Effector memory CD8-positive, alpha-beta T cell (primary cell): ENCODE measurements around the gene LRP2BP.
"Not testable (repeated sequence)": the region's sequence is repeated elsewhere in the genome, so short reads cannot be mapped to it uniquely, and the experiment has no call there.

Experiments used
- ATAC-seq: fragments of 150-1000 bp; cut with Tn5 transposase; replicated peaks from 2 replicates; pipeline ENCODE4 v1.10.0; 2021; ENCODE audit warnings: mild to moderate bottlenecking, moderate library complexity
- DNase-seq, 3 experiments: peaks; one replicate each; pipeline ENCODE4 v3.0.0; 2021
- H3K27ac Mint-ChIP-seq, 2 donors: one replicate each; pipeline ENCODE4 v1.8.0; 2022; ENCODE audit warnings: mild to moderate bottlenecking in 2 of 2, mixed read lengths in 2 of 2, moderate library complexity in 2 of 2
- H3K27me3 Mint-ChIP-seq, 2 donors: one replicate each; pipeline ENCODE4 v1.8.0; 2022; ENCODE audit warnings: mixed read lengths in 2 of 2
- H3K36me3 Mint-ChIP-seq: one replicate; pipeline ENCODE4 v1.8.0; 2022; ENCODE audit warnings: mild to moderate bottlenecking, moderate library complexity, mixed read lengths; ENCODE audit not compliant: insufficient read depth
- H3K4me1 Mint-ChIP-seq, 2 donors: one replicate each; pipeline ENCODE4 v1.8.0; 2022; ENCODE audit warnings: low read depth in 2 of 2, mixed read lengths in 2 of 2
- H3K4me3 Mint-ChIP-seq, 2 donors: one replicate each; pipeline ENCODE4 v1.8.0; 2022; ENCODE audit warnings: mild to moderate bottlenecking in 2 of 2, mixed read lengths in 2 of 2, moderate library complexity in 2 of 2
- H3K9me3 Mint-ChIP-seq, 2 donors: one replicate each; pipeline ENCODE4 v1.8.0; 2022; ENCODE audit warnings: mixed read lengths in 2 of 2

The LRP2BP gene

DNA sequence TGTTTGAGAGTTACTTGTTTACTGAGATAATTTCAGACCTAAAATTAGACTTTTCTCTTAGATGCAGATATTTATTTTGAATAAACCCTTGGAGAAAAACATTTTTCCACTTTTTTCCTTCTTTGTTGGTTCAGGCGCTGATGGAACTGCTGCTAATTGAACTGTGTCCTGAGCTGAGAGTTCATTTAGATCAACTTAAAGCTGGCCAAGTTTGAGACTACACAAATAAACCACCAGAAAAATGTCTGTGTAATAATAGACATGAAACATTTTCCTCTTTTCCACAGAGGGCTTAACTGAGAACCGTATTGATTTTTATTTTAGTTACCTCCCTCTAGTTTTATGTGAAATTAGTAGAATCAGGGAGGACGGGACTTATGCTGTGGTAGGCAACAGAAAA lies 32.5 kb downstream of the LRP2BP start:
- H3K27ac Mint-ChIP-seq: no peak overlapping the region
- H3K27me3 Mint-ChIP-seq: no peaks in the 10 kb centered on the region
- H3K4me1 Mint-ChIP-seq: no peaks in the 10 kb centered on the region
- no peak overlapping the region for H3K4me3 Mint-ChIP-seq
- DNase-seq (no peak), ATAC-seq (no peak)
- no peaks in the 10 kb centered on the region for H3K9me3 Mint-ChIP-seq
- H3K36me3 Mint-ChIP-seq: peaks cover 12% of the 10 kb centered on the region

DNA sequence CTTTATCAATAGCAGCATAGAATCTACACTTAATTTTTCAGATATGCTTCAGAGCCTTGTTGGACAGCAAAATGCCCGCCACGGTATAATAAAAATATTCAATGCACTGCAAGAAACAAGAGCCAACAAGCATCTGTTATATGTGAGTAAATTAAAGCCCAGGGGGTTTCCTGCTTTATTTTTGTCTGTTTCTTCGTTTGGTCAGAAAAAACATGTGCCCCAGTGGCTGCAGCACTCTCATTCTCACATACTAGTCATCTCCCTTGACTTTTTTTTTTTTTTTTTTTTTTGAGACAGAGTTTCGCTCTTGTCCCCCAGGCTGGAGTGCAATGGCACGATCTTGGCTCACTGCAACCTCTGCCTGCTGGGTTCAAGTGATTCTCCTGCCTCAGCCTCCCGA lies 33.2 kb downstream of the LRP2BP start:
- H3K9me3 Mint-ChIP-seq, ATAC-seq, H3K4me1 Mint-ChIP-seq, H3K27ac Mint-ChIP-seq, DNase-seq, H3K4me3 Mint-ChIP-seq, H3K27me3 Mint-ChIP-seq: not testable (repeated sequence)
- H3K36me3 Mint-ChIP-seq: peaks cover 12% of the 10 kb centered on the region

DNA sequence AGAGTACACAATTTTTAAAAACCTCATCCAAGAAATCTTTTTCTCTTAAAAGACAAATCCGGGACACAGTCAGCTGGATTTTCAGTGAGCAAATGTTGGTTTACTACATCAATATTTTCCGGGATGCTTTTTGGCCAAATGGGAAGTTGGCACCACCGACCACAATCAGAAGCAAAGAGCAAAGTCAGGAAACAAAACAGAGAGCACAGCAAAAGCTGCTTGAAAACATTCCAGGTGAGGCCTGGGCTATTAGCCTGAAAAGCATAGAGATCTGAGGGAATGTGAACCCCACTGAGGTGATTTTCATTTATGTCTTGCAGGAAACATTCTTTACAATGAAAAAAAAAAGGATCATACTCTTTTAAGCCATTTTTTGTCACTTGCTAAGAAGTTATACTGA lies 33.9 kb downstream of the LRP2BP start:
- Mint-ChIP-seq H3K36me3 (peaks cover 12% of the 10 kb centered on the region), H3K27ac (no peak overlapping the region), H3K9me3 (no peaks in the 10 kb centered on the region), H3K27me3 (no peaks in the 10 kb centered on the region), H3K4me3 (no peak overlapping the region), H3K4me1 (no peaks in the 10 kb centered on the region)
- DNase-seq (no peak), ATAC-seq (no peak)

DNA sequence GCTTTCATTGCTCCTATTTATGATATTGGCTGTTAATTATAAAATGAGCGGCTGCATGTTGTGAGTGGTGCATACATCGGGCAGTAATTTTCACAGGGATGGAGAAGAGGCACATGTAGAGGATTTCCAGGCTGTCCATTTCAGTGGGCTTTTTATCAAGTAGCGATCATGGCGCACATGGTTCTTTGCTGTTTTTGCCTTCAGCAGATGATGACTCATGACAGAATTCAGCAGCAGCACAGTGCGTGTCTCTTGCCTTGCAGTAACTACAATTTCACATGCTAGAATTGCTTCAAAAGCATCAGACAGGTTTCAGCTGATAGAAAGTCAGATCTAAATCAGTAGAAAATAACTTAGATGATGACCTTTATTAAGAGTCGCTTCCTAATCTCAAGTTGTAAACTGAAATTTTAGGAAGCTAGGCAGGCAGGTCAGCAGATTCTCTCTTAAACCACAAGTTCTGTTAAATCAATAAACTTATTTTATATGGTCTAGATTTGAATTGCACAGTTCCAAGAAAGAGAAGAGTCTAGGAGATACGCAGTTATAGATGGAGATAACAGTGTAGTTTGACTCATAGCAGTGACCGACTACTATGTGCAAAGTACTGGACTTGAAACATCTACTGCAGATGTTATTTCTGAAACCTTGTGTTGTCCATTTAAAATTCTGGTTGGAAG lies 35.8 kb downstream of the LRP2BP start:
- DNase-seq: no peak
- Mint-ChIP-seq H3K36me3 (peaks cover 12% of the 10 kb centered on the region), H3K27ac (no peak overlapping the region), H3K4me1 (no peaks in the 10 kb centered on the region), H3K27me3 (no peaks in the 10 kb centered on the region), H3K9me3 (no peaks in the 10 kb centered on the region), H3K4me3 (no peak overlapping the region)
- ATAC-seq: no peak

DNA sequence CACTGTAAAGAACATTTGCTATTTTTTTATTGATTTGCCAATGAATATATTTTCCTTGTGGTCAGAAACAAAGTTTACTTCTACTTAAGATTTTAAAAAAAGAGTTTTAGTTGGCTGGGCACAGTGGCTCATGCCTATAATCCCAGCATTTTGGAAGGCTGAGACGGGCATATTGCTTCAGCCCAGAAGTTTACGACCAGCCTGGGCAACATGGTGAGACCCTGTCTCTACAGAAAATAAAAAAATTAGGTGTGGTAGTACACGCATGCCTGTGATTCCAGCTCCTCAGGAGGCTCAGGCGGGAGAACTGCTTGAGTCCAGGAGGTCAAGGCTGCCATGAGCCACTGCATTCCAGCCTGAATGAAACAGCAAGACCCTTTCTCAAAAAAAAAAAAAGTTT lies 36.8 kb downstream of the LRP2BP start:
- no peaks in the 10 kb centered on the region for H3K27me3 Mint-ChIP-seq
- no peak overlapping the region for H3K4me3 Mint-ChIP-seq
- H3K36me3 Mint-ChIP-seq: peaks cover 13% of the 10 kb centered on the region
- no peaks in the 10 kb centered on the region for H3K4me1 Mint-ChIP-seq
- no peaks in the 10 kb centered on the region for H3K9me3 Mint-ChIP-seq
- DNase-seq (no peak), ATAC-seq (no peak)
- no peak overlapping the region for H3K27ac Mint-ChIP-seq

DNA sequence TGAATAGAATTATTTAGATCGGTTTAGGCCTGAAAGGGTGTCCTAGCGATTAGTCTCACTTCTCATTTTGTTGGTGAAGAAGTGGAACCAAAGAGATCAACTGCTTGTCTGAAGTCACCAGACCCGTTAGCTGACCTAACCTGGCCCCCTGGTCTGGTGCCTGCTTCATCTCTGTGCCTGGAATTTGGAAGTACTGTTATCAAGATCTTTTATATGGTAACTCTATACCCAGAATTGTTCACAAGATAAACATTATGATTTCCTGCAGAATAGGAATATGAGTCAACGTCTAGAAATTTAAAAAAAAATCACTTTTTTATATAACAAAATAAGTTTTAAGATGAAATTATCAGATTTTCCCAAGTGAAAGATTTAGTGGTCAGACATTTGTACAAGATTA lies 37.2 kb downstream of the LRP2BP start:
- H3K9me3 Mint-ChIP-seq: no peaks in the 10 kb centered on the region
- no peak for ATAC-seq
- H3K27ac Mint-ChIP-seq: no peak overlapping the region
- H3K27me3 Mint-ChIP-seq: no peaks in the 10 kb centered on the region
- H3K4me1 Mint-ChIP-seq: no peaks in the 10 kb centered on the region
- no peak overlapping the region for H3K4me3 Mint-ChIP-seq
- no peak for DNase-seq
- H3K36me3 Mint-ChIP-seq: peaks cover 17% of the 10 kb centered on the region

DNA sequence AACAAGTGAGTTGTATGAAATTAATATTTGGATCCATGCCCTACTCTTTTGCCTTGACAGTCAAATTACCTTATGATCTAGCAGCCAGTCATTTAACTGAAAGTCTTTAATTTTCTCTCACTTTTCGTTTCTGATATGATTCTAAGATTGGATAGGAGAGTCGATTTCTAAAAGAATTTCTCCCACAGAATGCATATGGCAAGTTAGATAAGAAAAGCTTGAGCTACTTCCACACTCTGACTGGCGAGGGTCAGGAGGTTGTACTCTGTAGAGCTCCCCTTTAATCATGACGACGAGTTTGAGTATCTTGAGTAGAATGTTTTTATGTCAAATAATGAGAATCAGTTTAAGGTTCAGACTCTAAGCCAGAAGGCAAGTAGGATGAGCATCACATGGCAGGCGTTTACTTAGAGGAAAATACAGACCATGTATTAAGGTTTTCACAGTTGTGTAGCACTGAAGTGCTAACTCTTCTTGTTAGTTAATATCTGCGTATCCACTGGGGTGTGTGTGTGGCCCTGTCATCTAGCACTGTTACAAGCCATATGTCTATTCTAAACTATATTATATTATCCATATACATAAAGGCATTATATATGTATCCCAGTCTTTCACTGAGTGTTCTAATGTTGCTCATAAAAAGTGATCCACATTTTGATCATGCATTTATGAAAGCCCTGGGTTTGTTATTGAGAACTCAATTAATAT lies 37.8 kb downstream of the LRP2BP start:
- H3K4me3 Mint-ChIP-seq: no peak overlapping the region
- H3K27ac Mint-ChIP-seq: no peak overlapping the region
- no peaks in the 10 kb centered on the region for H3K4me1 Mint-ChIP-seq
- DNase-seq (no peak), ATAC-seq (no peak)
- no peaks in the 10 kb centered on the region for H3K9me3 Mint-ChIP-seq
- H3K27me3 Mint-ChIP-seq: no peaks in the 10 kb centered on the region
- H3K36me3 Mint-ChIP-seq: peaks cover 16% of the 10 kb centered on the region

DNA sequence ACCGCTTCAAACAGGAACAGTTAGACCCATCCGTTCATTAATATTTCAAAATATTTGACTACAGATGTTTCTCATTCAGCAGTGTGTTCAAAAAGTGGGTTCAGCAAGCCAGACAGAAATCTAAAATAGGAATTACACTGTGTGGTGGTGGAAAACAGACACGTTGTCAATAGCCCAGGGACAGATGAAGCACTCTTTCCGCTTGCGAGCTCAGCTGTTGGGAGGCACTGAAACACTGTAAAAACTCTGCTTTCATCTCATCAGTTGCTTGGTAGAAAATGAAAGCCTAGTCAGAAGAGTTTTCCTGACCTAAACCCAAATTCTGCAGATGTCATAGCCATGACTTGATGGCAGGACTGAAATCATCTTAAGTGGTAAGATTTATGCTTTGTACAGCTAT lies 38.5 kb downstream of the LRP2BP start:
- DNase-seq (no peak), ATAC-seq (no peak)
- H3K4me3 Mint-ChIP-seq: no peak overlapping the region
- H3K4me1 Mint-ChIP-seq: no peaks in the 10 kb centered on the region
- no peaks in the 10 kb centered on the region for H3K9me3 Mint-ChIP-seq
- H3K36me3 Mint-ChIP-seq: peaks cover 13% of the 10 kb centered on the region
- H3K27ac Mint-ChIP-seq: no peak overlapping the region
- no peaks in the 10 kb centered on the region for H3K27me3 Mint-ChIP-seq

DNA sequence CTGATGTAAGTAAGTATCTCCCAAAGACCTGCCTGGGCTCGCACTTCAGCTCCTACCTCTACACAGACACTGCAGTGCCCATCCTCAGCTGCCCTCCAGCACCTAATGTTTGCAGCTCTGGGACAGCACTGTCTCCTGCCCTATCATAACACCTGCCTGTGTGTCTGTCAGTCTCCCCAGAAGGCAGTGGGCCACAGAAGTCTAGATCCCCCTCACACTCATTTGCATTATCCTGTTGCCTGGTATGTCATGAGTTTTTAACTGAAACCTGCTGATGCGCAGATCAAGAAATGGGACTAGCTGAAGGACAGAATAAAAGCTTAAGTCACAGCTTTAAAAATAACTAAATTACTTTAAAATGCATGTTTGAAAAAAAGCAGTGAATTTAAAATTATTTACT lies 43.0 kb downstream of the LRP2BP start:
- Mint-ChIP-seq H3K36me3 (peaks cover 12% of the 10 kb centered on the region), H3K27ac (peak overlapping the region in 1 of 2 donors; percentile 13), H3K27me3 (no peaks in the 10 kb centered on the region), H3K9me3 (no peaks in the 10 kb centered on the region), H3K4me3 (no peak overlapping the region), H3K4me1 (peaks cover 0 to 2% of the 10 kb centered on the region in 2 donors)
- no peak for DNase-seq
- no peak for ATAC-seq

DNA sequence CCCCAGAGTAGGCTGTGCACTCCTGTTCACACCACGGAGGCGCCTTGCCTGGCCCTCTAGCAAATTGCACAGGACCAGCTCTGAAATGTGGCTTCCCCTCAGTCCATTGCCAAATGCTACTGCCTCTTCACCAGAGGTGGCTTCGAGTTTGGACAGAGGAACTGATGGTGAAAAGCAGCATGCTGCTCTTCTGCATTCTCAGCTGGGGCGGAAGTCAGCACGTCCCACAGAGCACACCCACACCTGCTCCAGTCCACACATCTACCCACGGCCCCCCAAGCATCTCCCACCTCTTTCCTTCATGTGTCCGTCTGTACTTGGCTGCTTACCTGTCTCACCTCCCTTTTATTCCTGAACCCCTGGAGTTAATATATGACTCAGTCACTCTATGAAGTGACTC lies 43.5 kb downstream of the LRP2BP start:
- ATAC-seq (no peak), DNase-seq (no peak)
- Mint-ChIP-seq H3K4me1 (peaks cover 0 to 2% of the 10 kb centered on the region in 2 donors), H3K27me3 (no peaks in the 10 kb centered on the region), H3K27ac (no peak overlapping the region), H3K4me3 (no peak overlapping the region), H3K36me3 (peaks cover 15% of the 10 kb centered on the region), H3K9me3 (no peaks in the 10 kb centered on the region)

DNA sequence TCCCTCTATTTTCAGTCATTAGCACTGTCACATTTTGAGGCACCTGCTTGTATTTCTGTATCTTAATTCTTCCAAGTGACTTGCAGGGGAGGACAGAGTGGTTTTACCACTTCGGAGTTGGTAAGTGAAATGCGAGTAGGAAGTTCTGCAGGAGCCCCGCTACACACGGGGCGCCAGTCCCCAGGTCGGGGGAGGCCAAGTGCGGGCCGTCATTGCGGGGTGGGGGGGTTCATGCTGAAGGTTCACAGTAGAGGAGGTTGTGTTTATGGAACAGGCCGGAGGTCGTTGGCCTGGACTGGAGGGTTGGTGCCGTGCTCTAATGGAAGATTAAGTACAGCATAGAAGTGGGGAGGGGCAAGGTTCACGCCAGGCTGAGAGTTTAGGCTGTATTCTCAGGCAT lies 44.0 kb downstream of the LRP2BP start:
- peaks cover 0 to 2% of the 10 kb centered on the region in 2 donors for H3K4me1 Mint-ChIP-seq
- H3K27me3 Mint-ChIP-seq: no peaks in the 10 kb centered on the region
- H3K9me3 Mint-ChIP-seq: no peaks in the 10 kb centered on the region
- H3K36me3 Mint-ChIP-seq: peaks cover 20% of the 10 kb centered on the region
- peak overlapping the region in 1 of 2 donors; percentile 62 for H3K27ac Mint-ChIP-seq
- no peak overlapping the region for H3K4me3 Mint-ChIP-seq
- no peak for ATAC-seq
- DNase-seq: no peak

DNA sequence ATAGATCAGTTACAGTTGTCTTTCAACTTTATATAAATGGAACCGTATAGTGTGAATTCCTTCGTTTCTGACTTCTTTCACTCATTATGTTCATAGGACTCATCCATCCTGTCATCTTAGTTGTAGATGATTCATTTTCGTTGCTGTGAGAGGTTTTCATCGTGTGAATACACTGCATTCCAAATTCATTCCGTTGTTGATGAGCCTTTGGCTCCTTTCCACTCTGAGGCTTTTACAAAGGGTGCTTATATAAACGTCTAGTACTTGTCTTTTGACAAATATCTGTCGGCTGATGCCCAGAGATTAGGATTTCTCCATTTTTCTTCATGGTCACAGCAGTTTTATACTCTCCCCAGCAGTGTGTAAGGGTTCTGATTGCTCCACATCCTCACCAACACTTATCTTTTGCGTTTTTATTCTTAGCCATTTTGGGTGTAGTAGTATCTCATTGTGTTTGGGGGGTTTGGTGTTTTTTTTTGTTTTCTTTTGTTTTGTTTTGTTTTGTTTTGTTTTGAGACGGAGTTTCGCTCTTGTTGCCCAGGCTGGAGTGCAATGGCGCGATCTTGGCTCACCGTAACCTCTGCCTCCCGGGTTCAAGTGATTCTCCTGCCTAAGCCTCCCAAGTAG lies 48.6 kb downstream of the LRP2BP start:
- ATAC-seq: no peak
- no peak overlapping the region for H3K27ac Mint-ChIP-seq

DNA sequence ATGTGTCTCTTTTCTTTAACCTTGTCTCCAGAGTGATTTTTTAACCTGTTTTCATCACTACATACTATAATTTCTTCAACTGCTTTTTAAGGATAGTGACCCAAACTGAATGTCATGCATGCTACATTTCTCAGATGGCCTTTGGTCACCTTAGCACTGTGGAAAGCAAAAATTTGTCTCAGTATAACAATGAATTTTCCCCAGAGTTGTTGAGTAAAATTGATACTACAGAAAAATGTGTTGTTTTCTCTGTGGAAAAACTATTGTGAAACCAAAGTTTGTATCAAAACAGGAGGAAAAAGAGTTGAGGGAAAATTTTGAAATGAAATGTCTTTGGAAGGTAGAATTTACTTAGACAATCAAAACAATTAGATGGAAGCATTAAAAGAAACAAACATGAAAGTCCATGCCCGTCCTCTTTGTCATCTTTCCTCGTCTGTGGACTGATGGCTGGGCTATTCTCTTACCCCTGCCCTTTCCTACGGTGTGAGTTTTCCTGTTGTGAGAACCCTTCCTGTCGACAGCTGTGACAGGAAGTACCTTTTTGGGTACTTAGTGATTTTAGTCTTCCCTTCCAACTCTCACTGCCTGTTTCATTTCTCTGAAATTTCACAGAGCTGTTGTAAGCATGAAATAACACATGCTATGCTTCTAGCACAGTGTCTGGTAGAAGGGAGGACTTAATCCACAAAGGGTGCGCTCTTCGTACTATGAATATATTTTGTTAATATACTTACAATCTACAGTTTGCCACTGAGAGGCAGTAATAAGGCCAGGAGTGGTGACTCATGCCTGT lies 50.8 kb downstream of the LRP2BP start:
- Mint-ChIP-seq H3K27me3 (no peaks in the 10 kb centered on the region), H3K36me3 (peaks cover 19% of the 10 kb centered on the region), H3K4me1 (peaks cover 19 to 33% of the 10 kb centered on the region in 2 donors), H3K4me3 (peak overlapping the region in 1 of 2 donors; percentile 22), H3K27ac (peak overlapping the region; percentile 9 to 87), H3K9me3 (no peaks in the 10 kb centered on the region)
- ATAC-seq (no peak), DNase-seq (no peak)

More for the DNA sequence above, 48.6 kb downstream of the LRP2BP start:
- Mint-ChIP-seq H3K4me3 (no peak overlapping the region), H3K36me3 (peaks cover 20% of the 10 kb centered on the region), H3K4me1 (peaks cover 16 to 19% of the 10 kb centered on the region in 2 donors), H3K9me3 (no peaks in the 10 kb centered on the region), H3K27me3 (no peaks in the 10 kb centered on the region)
- no peak for DNase-seq
